GM19328 (cell line): Measurements from ENCODE around the gene BCL7A.

Source experiments
- ATAC-seq: cut with Tn5 transposase; IDR thresholded peaks from one replicate; pipeline ENCODE4 v1.9.1; 2021; ENCODE audit warnings: mild to moderate bottlenecking, moderate library complexity; ENCODE audit not compliant: unreplicated experiment

Gene BCL7A

GRCh38 chr12:122073815-122074214, 52.1 kb downstream of the BCL7A start:
- no peak for ATAC-seq

GRCh38 chr12:122076743-122077495, 55.2 kb downstream of the BCL7A start:
- ATAC-seq, result no peak

GRCh38 chr12:122078141-122079032, 56.7 kb downstream of the BCL7A start, which contains the start of gene MLXIP:
MLXIP (plus strand) TSS chr12:122078756; CDS start chr12:122078854, 98 bp downstream.
- peak; percentile 81 for ATAC-seq

- ATAC-seq, result no peak
Observed at GRCh38 chr12:122079033-122079531, 57.4 kb downstream of the BCL7A start.

- no peak for ATAC-seq
Observed at GRCh38 chr12:122079532-122080081, 57.9 kb downstream of the BCL7A start.

- ATAC-seq, result no peak
Observed at GRCh38 chr12:122080149-122081082, 58.7 kb downstream of the BCL7A start.

GRCh38 chr12:122081083-122081696, 59.5 kb downstream of the BCL7A start:
- no peak for ATAC-seq

GRCh38 chr12:122081697-122082221, 60.1 kb downstream of the BCL7A start:
- no peak for ATAC-seq

GRCh38 chr12:122082621-122083356, 61.1 kb downstream of the BCL7A start:
- no peak for ATAC-seq

GRCh38 chr12:122084857-122085405, 63.2 kb downstream of the BCL7A start:
- ATAC-seq, result no peak

- no peak for ATAC-seq
Observed at GRCh38 chr12:122085591-122085990, 63.9 kb downstream of the BCL7A start.

GRCh38 chr12:122086116-122086515, 64.4 kb downstream of the BCL7A start:
- no peak for ATAC-seq

- no peak for ATAC-seq
Observed at GRCh38 chr12:122086641-122087285, 65.1 kb downstream of the BCL7A start.

- ATAC-seq, result no peak
Observed at GRCh38 chr12:122087431-122088178, 65.9 kb downstream of the BCL7A start.

- ATAC-seq, result no peak
Observed at GRCh38 chr12:122088179-122088810, 66.6 kb downstream of the BCL7A start.

GRCh38 chr12:122089077-122089476, 67.4 kb downstream of the BCL7A start:
- no peak for ATAC-seq
